Osteocyte (in vitro differentiated cells): ENCODE data around the gene EWSR1. TPM values are rescaled to one million over a fixed set of nuclear protein-coding genes. Genes with fewer than 3 reads are reported as not detected.

Source experiments
- DNase-seq: peaks from one replicate; pipeline ENCODE4 v3.0.0; 2021; ENCODE audit warnings: mixed read lengths; ENCODE audit not compliant: unreplicated experiment; ENCODE audit errors: extremely low spot score
- H3K27ac Mint-ChIP-seq: one replicate; pipeline ENCODE4 v1.8.0; 2021; ENCODE audit warnings: mild to moderate bottlenecking, mixed read lengths; ENCODE audit not compliant: unreplicated experiment
- H3K27me3 Mint-ChIP-seq: one replicate; pipeline ENCODE4 v1.8.0; 2021; ENCODE audit warnings: mixed read lengths; ENCODE audit not compliant: unreplicated experiment
- H3K36me3 Mint-ChIP-seq: one replicate; pipeline ENCODE4 v1.8.0; 2021; ENCODE audit warnings: mixed read lengths; ENCODE audit not compliant: unreplicated experiment
- H3K4me1 Mint-ChIP-seq: one replicate; pipeline ENCODE4 v1.8.0; 2021; ENCODE audit warnings: mixed read lengths; ENCODE audit not compliant: unreplicated experiment
- H3K4me3 Mint-ChIP-seq: one replicate; pipeline ENCODE4 v1.8.0; 2021; ENCODE audit warnings: mild to moderate bottlenecking, moderate library complexity, mixed read lengths; ENCODE audit not compliant: unreplicated experiment
- H3K9me3 Mint-ChIP-seq: one replicate; pipeline ENCODE4 v1.8.0; 2021; ENCODE audit warnings: mixed read lengths; ENCODE audit not compliant: unreplicated experiment
- total RNA-seq: library from RNA; stranded (reverse); gene quantifications from 2 replicates; pipeline ENCODE4 v1.2.1, GENCODE V29; 2021
- TF ChIP-seq, protein P1 (sequence below): fragments of 200-600 bp; sonication (generic); IDR thresholded peaks from 2 replicates; pipeline ENCODE4 v1.5.0; 2021; ENCODE audit warnings: antibody characterized with exemption, mild to moderate bottlenecking, moderate library complexity

The EWSR1 gene
- total RNA-seq, 1 donor from 2014 or later = 228 TPM

- H3K4me3 Mint-ChIP-seq = no peak overlapping the region
- H3K36me3 Mint-ChIP-seq = no peaks in the 10 kb centered on the region
- DNase-seq = peak; percentile 78
- TF ChIP-seq, protein P1, sequence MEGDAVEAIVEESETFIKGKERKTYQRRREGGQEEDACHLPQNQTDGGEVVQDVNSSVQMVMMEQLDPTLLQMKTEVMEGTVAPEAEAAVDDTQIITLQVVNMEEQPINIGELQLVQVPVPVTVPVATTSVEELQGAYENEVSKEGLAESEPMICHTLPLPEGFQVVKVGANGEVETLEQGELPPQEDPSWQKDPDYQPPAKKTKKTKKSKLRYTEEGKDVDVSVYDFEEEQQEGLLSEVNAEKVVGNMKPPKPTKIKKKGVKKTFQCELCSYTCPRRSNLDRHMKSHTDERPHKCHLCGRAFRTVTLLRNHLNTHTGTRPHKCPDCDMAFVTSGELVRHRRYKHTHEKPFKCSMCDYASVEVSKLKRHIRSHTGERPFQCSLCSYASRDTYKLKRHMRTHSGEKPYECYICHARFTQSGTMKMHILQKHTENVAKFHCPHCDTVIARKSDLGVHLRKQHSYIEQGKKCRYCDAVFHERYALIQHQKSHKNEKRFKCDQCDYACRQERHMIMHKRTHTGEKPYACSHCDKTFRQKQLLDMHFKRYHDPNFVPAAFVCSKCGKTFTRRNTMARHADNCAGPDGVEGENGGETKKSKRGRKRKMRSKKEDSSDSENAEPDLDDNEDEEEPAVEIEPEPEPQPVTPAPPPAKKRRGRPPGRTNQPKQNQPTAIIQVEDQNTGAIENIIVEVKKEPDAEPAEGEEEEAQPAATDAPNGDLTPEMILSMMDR = no peak
- H3K27ac Mint-ChIP-seq = no peak overlapping the region
- no peaks in the 10 kb centered on the region for H3K4me1 Mint-ChIP-seq
- H3K27me3 Mint-ChIP-seq = peaks cover 6% of the 10 kb centered on the region
- no peaks in the 10 kb centered on the region for H3K9me3 Mint-ChIP-seq
Observed at GRCh38 chr22:29253561-29254285, 14.3 kb upstream of the EWSR1 start.

DNA sequence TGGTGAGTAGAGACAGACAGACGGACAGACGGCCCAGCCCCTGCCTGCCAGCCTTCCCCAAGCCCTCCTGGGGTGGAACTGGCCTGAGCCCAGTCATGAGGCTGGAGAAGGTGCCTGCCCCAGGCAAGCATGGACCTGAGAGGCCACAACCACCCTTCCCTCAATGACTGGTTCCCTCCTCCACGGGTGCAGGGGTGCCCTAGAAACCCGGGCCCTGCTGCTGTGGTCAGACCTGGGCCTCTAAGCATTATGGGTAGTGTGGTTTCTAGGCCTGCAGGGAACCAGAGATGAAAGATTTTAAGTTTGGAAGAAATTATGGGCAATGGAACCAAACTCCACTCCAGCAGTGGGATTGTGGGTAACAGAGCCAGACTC is 13.8 kb upstream of the EWSR1 start:
- Mint-ChIP-seq H3K9me3 (no peaks in the 10 kb centered on the region), H3K4me1 (no peaks in the 10 kb centered on the region), H3K36me3 (no peaks in the 10 kb centered on the region), H3K27ac (no peak overlapping the region), H3K4me3 (no peak overlapping the region), H3K27me3 (peaks cover 3% of the 10 kb centered on the region)
- TF ChIP-seq, protein P1 = no peak
- DNase-seq = no peak

DNA sequence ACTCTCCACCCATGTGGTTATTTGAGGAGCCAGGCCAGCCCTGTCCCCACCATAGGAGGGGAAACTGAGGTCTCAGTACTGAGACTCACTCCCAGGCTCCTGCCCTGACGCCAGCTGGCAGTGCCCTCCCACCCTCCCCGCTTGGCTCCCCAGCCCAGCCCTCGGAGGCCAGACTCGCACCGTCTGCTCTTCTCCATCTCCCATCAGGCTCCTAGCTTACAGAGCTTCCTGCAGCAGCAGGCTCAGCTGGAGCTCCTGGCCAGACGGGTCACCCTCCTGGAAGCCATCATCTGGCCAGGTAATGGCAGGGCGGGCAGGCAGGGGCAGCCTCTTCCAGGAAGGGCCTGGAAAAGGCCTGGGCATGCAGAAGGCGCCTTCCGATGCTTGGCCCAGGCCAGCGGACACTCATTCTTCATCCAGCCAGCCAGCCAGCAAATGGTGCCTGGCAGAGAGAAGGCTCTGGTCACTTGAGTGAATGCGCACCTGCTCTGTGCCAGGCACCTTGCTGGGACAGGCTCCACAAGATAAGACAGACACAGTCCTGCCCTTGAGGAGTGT is 12.9 kb upstream of the EWSR1 start:
- TF ChIP-seq, protein P1 = no peak
- peaks cover 3% of the 10 kb centered on the region for H3K27me3 Mint-ChIP-seq
- H3K9me3 Mint-ChIP-seq = no peaks in the 10 kb centered on the region
- no peak overlapping the region for H3K27ac Mint-ChIP-seq
- no peak overlapping the region for H3K4me3 Mint-ChIP-seq
- H3K36me3 Mint-ChIP-seq = no peaks in the 10 kb centered on the region
- no peaks in the 10 kb centered on the region for H3K4me1 Mint-ChIP-seq
- peak; percentile 73 for DNase-seq

- TF ChIP-seq, protein P1 = no peak
- H3K36me3 Mint-ChIP-seq = no peaks in the 10 kb centered on the region
- H3K27ac Mint-ChIP-seq = no peak overlapping the region
- no peaks in the 10 kb centered on the region for H3K4me1 Mint-ChIP-seq
- no peak overlapping the region for H3K4me3 Mint-ChIP-seq
- peak; percentile 72 for DNase-seq
- no peaks in the 10 kb centered on the region for H3K9me3 Mint-ChIP-seq
- H3K27me3 Mint-ChIP-seq = peaks cover 3% of the 10 kb centered on the region
Observed at GRCh38 chr22:29256606-29257325, 11.3 kb upstream of the EWSR1 start.

DNA sequence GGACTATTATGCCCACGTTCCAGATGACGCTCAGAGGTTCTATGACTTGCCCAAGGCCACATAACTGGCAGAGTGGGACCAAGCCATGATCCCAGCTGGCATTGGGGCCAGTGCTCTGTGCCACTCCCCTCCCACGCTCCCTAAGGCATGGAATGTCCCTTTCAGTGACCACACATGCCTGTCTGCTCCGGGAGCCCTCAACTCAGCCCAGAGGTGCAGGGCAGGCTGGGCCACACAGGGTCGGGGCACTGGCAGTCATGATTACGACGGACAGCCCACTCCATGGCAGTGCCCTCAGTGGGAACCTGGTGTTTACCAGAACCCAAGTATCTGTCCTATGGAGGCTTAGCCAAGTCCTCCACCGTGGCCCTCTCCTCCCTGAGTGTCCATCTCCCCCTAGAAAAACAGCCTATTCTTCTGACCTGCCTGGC is 10.3 kb upstream of the EWSR1 start:
- Mint-ChIP-seq H3K4me3 (no peak overlapping the region), H3K4me1 (no peaks in the 10 kb centered on the region), H3K27me3 (no peaks in the 10 kb centered on the region), H3K36me3 (no peaks in the 10 kb centered on the region), H3K9me3 (no peaks in the 10 kb centered on the region), H3K27ac (no peak overlapping the region)
- TF ChIP-seq, protein P1 = no peak
- DNase-seq = no peak
